Left renal pelvis (tissue), 4 donors: ENCODE measurements around the gene TST. TPM values are rescaled to one million over a fixed set of nuclear protein-coding genes. Genes with fewer than 3 reads are reported as not detected.

Source experiments
- DNase-seq, 4 donors: peaks; one replicate each; pipeline ENCODE4 v3.0.0-alpha.2; 2013; ENCODE audit warnings: low read depth in 4 of 4, low spot score in 3 of 4
- polyA plus RNA-seq, 4 donors: library from polyadenylated mRNA; unstranded; fragments of 120-200 nt; gene quantifications; one replicate each; pipeline ENCODE4 v1.2.1, GENCODE V29; 2013; ENCODE audit not compliant: insufficient read length in 4 of 4

The TST gene
- polyA plus RNA-seq = 10 to 100 TPM; 13.0 to 64.4 (median 37.9) TPM

DNA sequence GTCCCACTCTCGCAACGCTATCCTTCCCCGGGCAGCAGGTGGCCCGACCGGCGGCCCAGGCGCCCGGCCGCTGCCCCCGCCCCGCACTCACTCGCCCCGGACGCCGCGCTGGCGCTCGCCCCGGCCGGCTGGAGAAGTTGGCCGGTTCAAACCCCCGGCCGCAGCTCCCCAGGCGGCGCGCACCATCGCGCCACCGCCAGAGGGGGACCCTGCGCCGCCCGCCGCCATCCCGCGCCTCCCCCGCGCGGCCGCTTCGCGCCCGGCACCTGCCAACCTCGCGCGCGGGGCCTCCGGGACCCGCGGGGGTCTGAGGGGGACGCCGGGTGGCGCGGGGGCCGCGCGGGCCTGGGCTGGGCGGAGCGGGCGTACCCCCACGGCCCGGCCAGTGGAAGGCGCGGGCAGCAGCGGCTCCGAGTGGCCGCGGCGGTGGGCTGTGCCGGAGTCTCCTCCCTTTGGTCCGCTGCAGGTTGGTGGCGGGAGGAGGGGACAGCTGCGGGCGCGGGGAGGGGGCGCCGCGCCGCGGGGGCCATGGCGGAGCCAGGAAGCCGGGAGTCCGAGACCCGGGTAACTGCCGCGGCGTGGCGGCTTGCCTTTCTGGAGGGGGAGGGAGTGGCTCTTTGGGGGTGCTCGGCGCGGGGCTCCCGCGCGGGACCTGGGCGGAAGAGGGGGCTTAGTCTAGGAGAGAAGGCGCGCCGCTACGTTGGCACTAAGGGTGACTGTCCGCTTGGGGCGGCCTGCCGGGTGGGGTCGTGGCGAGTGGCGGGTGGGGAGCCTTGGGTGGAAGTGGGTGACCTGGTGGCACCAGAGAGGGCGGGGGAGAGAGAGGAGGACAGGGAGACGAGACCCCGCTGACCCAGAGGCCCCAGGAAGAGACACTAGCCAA is at the start of gene TST, which contains the start of gene MPST:
TSS of gene TST (minus strand) at position 139 of the 883 bp plus-strand sequence. CDS start 715 bp downstream, outside the sequence.
TSS of gene MPST (plus strand) at position 434 of the 883 bp plus-strand sequence. CDS start at position 529, 95 bp downstream.
- DNase-seq = peak in 1 of 4 donors; percentile 70

DNA sequence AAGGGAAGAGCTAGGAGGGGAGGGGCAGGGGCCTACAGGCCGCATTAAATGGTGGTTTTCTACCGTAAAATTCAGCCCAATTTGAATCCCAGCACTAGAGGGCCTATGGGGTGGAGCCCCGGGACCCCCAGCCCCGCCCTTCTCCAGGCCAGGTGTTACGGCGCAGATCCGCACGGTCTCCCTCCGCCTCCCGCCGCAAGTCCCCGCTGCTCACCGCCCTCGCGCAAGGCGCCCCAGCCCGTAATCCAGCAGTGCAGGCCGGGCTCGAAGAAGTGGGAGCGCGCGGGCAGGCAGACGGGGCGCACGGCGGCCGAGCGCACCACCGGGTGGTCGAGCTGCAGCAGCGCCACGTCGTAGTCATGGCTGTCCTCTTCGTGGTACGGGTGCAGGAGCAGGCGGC is 49.6 kb upstream of the TST start:
- DNase-seq = no peak

DNA sequence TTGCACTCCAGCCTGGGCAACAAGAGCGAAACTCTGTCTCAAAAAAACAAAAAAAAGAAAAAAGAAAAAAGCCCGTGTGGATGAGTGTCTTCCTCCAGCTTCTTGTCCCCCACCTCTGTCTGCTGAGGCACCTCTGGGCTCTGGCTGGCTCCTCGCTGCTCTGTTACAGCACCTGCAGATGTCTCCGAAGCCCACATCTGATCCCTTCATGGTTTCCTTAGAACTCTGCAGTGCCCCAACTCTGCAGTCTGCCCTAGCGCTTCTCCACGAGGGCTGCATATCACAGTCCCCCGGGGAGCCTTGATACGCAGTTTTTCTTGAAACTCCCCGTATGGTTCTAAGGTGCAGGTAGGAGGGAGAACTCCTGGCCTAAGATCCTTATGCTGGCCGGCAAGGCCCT is 48.2 kb upstream of the TST start:
- no peak for DNase-seq

DNA sequence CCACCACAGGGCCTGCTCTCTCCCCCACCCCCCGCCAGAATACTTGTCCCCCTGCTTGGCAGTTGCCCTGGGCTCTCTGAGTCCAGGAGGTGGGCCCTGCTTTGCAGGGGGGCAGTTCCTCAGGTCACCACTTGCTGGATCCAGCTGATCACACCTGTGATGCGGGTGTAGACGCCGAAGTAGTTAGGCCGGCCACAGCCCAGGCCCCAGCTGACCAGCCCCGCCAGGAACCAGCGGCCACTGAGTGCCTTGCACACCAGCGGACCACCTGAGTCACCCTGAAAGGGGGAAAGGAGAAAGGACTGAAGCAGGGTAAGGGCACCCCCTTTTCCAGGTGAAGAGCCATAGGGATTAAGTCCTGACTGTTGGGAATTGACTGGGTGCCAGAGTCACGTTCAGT is 46.7 kb upstream of the TST start:
- no peak for DNase-seq

DNA sequence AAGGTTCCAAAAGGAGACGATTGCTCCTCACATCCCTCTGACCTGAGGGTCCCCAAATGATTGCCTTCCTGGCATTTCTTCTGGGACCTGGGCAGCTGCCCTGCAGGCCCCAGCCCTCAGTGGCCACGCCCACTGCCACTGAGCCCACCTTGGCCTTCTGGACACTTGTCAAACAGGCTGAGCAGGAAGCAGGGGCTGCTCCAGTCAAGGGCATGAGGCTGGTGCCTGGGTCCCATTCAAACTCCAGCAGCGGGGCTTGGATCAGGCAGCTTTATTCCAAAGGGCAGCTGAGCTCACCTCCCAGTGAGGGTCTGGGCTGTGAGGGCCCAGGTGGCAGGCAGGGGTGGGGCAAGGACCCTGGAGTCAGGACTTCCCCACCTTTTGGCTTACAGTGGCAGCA is 45.9 kb upstream of the TST start:
- no peak for DNase-seq

DNA sequence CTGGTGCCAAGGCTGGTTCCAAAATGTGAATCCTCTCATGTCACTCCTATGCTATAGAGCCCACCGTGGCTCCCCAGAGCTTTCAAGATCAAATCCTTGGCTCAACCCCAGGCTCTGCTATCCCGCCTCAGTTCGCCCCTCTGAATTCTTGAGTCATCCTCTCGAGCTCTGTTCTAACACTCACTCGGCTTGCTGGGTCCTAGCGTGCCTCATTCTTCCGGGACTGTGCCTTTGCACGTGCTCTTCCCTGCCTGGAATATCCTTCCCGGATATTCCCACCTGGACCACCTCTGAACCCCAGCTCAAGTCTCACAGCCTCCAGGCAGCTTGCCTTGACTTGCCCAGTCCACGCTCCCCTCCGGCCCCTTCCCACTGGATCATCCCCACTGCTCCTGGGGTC is 45.3 kb upstream of the TST start:
- DNase-seq = no peak

DNA sequence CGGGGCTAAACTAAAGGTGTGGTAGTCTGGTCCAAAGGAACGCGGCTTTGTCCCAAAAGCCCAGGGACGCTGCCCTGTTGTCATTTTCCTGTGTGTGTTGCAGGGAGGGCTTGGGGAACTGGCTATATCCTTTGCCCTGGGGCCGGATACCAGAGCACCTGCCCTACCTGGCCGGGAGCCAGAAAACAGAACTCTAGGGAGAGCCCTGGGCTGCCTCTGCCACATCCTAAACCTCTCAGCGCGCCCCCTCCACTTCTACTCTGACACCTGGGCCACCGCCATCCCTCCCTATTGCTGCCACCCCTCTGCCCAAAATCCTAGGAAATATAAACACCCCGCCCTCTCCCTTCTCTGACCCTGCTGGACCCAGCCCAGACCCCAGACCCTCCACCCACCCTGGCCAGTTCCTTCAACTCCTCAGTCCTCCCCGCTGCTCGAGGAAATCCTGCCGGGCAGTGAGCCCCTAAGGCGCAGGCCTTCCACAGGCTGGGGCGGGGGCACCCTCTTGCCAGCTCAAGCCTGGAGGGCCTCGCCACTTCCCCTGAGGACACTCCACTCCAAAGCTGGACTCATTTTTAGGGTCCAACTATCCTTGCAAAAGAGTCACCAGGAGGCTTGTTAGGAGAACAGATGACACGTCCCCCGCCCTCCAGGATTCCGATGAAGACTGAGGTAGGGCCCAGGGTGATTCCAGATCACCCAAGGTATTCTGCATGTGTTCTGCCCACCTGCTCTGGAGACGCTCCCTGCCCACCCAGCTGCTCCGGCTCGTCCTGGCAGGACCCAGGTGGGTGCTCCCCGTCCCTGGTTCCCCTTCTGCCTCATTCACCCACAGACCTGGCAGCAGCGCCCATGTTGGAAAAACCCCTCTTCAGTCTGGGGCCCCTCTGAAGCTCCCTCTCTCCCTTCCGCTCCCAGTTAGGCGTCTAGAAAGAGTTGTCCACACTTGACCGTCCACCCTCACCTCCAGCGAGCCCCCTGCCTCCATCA is 44.5 kb upstream of the TST start:
- DNase-seq = no peak

DNA sequence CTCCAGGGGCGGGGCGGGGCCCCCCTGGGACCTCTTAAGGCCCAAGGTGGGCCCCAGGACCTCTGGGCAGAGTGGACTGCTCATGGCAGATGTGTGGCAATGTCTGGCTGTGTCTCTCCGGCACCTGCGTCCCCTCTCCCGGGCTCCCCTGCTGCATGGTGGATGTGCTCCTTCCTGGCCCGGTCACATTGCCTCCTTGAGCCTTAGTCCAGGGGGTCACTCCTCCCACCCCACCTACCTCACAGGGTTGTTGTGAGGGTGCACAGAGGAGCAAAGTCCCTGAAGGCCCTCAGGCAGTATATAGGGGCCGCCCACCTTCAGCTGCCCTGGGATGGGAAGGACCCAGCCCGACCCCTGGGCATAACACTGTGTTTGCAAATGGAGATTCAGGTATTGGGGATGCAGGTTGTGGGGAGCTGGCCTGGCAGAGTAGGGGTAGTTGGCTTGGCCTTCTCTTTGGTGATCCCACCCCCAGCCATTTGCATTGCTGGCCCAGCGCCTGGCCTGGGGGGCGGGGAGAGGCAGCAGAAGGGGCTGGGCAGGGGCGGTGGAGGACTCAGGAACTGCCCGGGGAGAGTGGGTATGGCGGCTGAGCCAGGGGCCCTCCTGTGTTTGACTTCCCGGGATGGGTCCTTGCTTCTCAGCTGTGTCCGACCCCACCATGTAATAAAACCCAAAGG is 43.6 kb upstream of the TST start:
- DNase-seq = no peak

DNA sequence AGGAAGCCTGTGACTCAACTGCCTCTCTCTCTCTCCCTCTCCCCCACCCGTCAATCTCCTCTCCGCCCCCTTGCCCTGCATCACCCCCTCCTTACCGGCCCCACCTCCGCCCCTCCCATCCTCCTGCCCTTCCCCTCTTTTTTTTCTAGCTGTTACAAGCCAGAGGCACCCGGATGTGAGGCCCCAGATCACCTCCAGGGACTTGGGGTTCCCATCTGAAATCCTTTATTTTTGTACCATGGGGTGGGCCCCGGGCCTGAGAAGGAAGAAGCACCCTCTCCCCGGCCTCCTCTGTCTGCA is 43.1 kb upstream of the TST start:
- no peak for DNase-seq

DNA sequence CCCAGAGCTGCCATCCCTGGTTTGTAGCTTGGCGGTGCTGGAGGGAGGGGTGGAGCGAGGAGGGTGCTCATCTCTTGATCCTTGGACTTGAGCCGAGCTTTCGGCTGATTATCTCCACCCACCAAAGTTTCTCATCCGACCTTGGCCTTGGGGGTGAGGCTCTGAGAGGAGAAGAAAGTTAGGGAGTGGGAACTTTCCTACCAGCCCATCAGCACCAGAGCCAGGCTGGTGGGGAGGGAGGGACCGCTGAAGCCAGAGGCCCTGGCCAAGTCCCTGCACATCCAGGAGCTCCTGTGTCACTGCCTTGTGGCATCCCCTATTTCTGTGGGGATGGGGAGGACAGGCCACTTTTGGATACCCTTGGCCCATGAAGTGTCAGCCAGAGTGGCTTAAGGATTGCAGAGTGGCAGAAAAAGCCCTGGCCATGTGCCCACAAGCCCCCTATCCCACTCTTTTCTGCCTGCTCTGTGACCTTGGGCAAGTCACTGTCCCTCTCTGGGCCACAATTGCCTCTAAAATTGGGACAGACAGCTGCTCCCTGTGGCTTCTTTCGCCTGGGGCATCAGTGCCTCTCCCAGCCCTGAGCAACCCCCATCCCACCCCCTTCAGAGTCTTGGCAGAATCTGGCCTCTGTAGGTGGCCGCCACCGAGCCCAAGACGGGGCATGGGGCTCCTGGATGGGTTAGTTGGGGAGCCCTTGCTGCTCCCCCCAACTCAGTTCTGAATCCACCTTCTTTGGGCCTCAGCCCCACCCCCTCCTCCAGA is 42.5 kb upstream of the TST start:
- DNase-seq = no peak

DNA sequence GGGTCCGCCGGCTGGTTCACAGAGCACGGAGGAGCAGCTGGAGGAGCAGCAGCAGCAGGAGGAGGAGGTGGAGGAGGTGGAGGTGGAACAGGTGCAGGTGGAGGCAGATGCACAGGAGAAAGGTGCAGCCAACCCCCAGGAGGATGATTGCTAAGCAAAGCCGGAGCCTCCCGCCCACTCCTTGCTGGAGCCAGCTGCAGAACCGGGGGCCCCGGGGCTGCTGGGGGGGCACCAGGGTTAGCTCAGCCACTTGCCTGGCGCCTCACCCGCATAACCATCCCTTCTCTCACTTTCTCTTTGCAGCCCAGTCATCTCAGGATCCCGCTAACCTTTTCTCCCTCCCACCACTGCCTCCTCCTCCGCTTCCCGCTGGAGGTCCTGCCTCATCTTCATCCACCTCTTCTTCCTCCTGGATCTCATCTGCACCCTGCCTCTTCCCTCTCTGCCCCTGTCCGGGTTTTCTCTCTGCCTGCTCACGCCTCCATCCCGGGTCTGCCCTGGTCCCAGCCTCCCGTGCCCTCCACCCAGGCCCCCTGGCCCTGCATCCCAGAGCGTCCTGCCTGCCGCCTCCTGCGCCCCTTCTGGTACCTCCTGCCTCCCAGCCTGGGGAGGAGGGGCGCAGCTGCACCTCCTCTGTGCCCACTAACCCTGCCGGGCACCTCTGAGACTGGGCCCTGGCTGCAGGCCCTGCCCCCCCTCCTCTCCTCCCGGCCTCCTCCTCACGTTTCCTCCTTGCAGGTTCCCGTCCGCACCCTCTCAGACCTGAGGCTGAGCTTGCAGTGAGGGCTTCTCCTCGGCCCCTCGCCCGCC is 41.8 kb upstream of the TST start:
- no peak for DNase-seq

DNA sequence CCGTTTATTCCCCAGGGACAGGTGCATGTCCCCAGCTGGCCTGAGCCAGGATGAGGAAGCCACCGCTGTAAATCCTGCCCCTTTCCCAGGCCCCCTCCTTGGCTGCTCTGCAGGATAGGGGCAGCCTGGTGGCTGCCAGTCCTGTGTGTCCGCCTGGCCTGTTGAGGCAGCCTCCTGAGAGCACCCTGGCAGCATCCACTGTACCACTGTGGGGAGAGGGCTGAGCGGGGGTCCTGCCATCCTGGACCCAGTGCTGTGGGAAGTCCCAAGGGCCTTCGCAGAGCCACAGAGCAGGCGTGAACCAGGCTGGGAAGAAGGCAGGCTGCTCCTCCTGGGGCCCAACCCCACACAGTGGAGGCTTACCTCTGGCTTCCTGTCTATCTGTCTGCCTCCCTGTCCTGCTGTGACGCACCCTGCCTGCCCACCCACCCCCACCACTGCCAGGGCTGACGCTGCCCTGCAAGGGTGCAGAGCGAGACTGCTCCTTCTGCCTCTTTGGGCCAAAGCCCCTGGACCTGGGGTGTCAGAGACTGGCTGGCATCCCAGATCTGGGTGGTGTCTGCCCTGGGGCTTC is 40.7 kb upstream of the TST start:
- DNase-seq = no peak

DNA sequence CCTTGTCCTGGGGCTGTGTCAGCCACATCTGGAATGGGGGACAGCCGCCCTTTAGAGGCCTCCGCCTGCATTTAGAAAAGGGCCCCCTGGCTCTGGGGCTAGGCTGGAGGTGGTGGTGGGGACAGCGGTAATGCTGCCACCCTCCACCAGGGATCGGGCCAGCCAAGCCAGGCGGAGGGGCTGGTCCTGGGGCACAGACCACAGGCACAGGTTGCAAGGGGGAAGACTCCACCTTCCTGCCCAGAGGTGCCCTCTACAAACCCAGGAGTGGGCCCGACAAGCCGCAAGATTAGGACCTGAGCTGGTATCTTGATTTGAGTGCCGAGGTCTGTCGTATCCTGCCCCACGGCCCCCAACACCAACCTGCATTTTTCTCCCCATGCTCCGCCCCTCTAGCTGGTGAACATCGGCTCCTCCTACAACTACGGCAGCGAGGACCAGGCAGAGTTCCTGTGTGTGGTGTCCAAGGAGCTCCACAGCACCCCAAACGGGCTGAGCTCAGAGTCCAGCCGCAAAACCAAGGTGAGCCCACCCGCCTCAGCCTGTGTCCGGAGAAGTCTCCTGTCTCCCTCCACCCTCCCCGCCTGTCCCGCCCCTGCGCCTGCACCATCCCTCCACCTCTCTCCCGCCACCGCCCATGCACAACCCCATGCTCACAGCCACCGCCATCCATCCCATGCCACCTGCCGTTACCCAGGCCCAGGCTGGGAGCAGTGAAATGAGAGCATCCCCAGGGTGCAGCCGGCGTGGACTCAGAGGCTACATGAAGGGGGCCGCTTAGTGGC is 39.9 kb upstream of the TST start:
- no peak for DNase-seq

DNA sequence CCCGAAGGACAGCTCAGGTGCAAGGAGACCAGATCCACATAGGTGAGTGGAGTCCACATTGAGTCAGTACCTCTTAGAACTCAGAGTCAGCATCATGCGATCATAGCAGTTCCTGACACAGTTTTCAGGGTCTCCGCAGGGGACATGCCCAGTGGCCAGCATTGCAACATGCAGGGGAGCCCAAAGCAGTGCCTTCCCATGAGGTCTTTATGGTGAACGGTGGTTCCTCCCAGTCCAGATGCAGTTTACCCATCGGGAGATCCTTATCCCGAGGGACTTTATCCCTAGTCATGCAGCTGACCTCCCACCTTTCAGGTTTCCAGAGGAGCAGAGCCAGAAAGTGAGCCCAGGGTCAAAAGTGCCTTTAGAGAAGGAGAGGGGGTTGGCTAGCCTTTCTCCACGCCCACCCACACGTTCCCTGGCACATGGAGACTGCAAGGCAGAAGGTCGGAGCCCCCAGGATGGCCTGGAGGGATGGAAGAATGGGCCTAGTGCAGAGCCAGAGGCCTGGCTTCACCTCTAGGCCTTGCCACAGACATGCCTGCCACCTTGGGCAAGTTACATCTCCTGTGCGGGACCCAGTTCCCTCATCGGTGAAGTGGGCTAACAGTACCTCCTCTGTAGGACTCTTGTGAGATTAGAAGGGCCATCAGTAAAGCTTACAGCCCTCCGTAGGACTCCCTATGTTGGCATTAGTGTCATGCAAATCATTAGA is 38.7 kb upstream of the TST start:
- DNase-seq = no peak

DNA sequence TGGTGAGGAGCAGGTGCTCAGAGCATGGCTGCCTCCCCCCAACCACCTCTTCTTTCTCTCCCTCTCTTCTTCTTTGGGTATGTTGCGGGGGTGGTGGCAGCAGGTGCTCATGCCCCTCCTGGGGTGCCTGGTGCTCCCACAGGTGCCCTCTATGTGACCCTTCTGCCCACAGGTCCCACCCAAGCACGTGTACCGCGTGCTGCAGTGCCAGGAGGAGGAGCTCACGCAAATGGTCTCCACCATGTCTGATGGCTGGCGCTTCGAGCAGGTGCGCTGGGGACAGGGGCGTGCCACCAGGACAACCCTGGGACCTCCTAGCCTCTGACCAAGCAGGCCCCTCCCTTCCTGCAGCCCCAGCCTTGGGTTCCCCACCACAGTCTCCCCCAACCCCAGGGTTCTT is 38.0 kb upstream of the TST start:
- no peak for DNase-seq

DNA sequence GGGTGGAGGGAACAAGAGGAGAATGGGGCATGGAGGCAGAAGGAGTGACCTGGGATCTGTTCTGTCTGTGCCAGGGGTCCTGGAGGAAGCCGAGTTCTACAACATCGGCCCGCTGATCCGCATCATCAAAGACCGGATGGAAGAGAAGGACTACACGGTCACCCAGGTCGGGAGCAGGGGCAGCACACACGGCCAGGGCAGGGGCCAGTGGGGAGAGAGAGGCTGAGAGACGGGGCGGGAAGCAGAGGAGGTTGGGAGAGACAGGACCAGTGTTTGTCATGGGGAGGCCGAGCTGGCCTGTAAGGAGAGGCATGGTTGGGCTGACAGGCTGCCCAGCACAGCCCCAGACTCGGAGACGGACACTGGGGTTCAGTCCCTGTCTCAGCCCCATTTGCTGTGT is 37.0 kb upstream of the TST start:
- DNase-seq = no peak

DNA sequence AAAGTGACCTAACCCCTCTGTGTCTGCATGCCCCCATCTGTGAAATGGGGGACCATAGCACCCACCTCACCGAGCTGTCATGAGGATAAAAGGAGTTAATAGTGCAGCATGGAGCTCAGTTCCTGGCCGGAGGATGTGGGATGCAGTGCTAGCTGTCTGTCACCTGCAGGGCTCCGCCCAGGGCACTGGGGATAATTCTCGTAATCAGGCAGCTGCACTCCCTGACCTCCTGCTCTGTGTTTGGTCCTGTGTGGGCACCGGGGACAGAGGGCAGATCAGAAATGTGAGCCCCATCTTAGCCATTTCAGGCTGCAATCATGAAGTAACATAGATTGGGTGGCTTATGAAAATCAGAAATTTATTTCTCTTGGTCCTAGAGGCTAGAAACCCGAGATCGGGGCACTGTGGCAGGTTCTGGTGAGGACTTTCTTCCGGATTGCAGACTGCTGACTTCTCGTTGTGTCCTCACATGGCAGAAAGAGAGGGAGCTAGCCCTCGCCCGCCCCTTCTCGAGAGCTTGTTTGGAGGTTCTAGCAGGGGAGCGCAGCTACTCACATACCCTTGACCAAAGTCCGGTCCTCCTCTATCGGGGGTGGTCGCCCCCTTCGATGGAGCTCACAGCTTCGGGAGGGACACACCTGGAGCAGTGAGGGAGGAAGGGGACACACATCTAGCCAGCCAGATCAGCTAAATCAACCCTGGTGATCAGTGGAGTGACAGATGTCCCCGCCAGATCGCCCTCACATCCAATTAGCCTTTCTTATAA is 35.5 kb upstream of the TST start:
- no peak for DNase-seq
